H9 (cell line): ENCODE measurements around the gene CROCC. TPM values are rescaled to one million over a fixed set of nuclear protein-coding genes. Genes with fewer than 3 reads are reported as not detected.

Source experiments
- DNase-seq: peaks from one replicate; pipeline ENCODE4 v3.0.0-alpha.2; 2017
- H2AFZ ChIP-seq: one replicate; pipeline ENCODE4 v1.6.1; 2013; ENCODE audit warnings: mild to moderate bottlenecking, low read length, control low read depth, moderate library complexity
- H2AK5ac ChIP-seq: 2 replicates; pipeline ENCODE4 v1.6.1; 2013; ENCODE audit warnings: low read length, control low read depth, mixed read lengths; ENCODE audit not compliant: insufficient read length
- H2BK120ac ChIP-seq: one replicate; pipeline ENCODE4 v1.6.1; 2013; ENCODE audit warnings: low read depth, mild to moderate bottlenecking, low read length, control low read depth, inconsistent platforms; ENCODE audit not compliant: poor library complexity, severe bottlenecking
- H2BK12ac ChIP-seq: 2 replicates; pipeline ENCODE4 v1.6.1; 2013; ENCODE audit warnings: low read length, control low read depth, mixed read lengths, low read depth; ENCODE audit not compliant: insufficient read length
- H2BK15ac ChIP-seq: 2 replicates; pipeline ENCODE4 v1.6.1; 2013; ENCODE audit warnings: low read depth, low read length, control low read depth
- H2BK20ac ChIP-seq: one replicate; pipeline ENCODE4 v1.6.1; 2013; ENCODE audit warnings: low read depth, mild to moderate bottlenecking, low read length, control low read depth, inconsistent platforms; ENCODE audit not compliant: poor library complexity, severe bottlenecking
- H2BK5ac ChIP-seq: 2 replicates; pipeline ENCODE4 v1.6.1; 2013; ENCODE audit warnings: low read length, control low read depth, mixed read lengths; ENCODE audit not compliant: insufficient read length
- H3K14ac ChIP-seq: 2 replicates; pipeline ENCODE4 v1.6.1; 2013; ENCODE audit warnings: low read length, control low read depth; ENCODE audit not compliant: insufficient read depth
- H3K18ac ChIP-seq: 2 replicates; pipeline ENCODE4 v1.6.1; 2013; ENCODE audit warnings: low read depth, mild to moderate bottlenecking, mixed read lengths, low read length, control low read depth; ENCODE audit not compliant: insufficient read length
- H3K23ac ChIP-seq: 2 replicates; pipeline ENCODE4 v1.6.1; 2013; ENCODE audit warnings: low read length, control low read depth, mixed read lengths, low read depth; ENCODE audit not compliant: insufficient read length
- H3K23me2 ChIP-seq: 2 replicates; pipeline ENCODE4 v1.6.1; 2013; ENCODE audit warnings: low read depth, mild to moderate bottlenecking, mixed read lengths, low read length, control low read depth; ENCODE audit not compliant: insufficient read length, poor library complexity, severe bottlenecking
- H3K27ac ChIP-seq: 2 replicates; pipeline ENCODE4 v1.5.1; 2013; ENCODE audit warnings: low read length, control low read depth, mixed read lengths, low read depth; ENCODE audit not compliant: insufficient read length
- H3K27me3 ChIP-seq: 2 replicates; pipeline ENCODE4 v1.6.1; 2013; ENCODE audit warnings: low read length, control low read depth, inconsistent platforms; ENCODE audit not compliant: insufficient read depth
- H3K4ac ChIP-seq: 2 replicates; pipeline ENCODE4 v1.6.1; 2013; ENCODE audit warnings: low read depth, mild to moderate bottlenecking, control low read depth, inconsistent platforms, low read length, moderate library complexity
- H3K4me1 ChIP-seq: 2 replicates; pipeline ENCODE4 v1.6.1; 2013; ENCODE audit warnings: low read length, control low read depth, inconsistent platforms; ENCODE audit not compliant: insufficient read depth
- H3K4me2 ChIP-seq: 2 replicates; pipeline ENCODE4 v1.6.1; 2013; ENCODE audit warnings: low read length, control low read depth, mixed read lengths; ENCODE audit not compliant: insufficient read length, insufficient read depth
- H3K56ac ChIP-seq: 2 replicates; pipeline ENCODE4 v1.6.1; 2013; ENCODE audit warnings: low read depth, mild to moderate bottlenecking, mixed read lengths, low read length, control low read depth; ENCODE audit not compliant: insufficient read length
- H3K79me1 ChIP-seq: 2 replicates; pipeline ENCODE4 v1.6.1; 2013; ENCODE audit warnings: low read depth, mild to moderate bottlenecking, moderate library complexity, low read length, control low read depth, inconsistent platforms; ENCODE audit not compliant: insufficient read depth, poor library complexity, severe bottlenecking
- H3K79me2 ChIP-seq: 2 replicates; pipeline ENCODE4 v1.6.1; 2013; ENCODE audit warnings: low read length, control low read depth, inconsistent platforms; ENCODE audit not compliant: insufficient read depth
- H3K9ac ChIP-seq: 2 replicates; pipeline ENCODE4 v1.6.1; 2013; ENCODE audit warnings: low read length, control low read depth, mixed read lengths; ENCODE audit not compliant: insufficient read length; ENCODE audit errors: extremely low read depth
- H3K9me3 ChIP-seq: one replicate; pipeline ENCODE4 v1.6.1; 2013; ENCODE audit warnings: low read depth, low read length, inconsistent platforms; ENCODE audit not compliant: control insufficient read depth
- H3T11ph ChIP-seq: one replicate; pipeline ENCODE4 v1.6.1; 2013; ENCODE audit warnings: mild to moderate bottlenecking, low read length, control low read depth, inconsistent platforms
- H4K20me1 ChIP-seq: one replicate; pipeline ENCODE4 v1.6.1; 2013; ENCODE audit not compliant: control insufficient read depth, insufficient read length, insufficient read depth
- H4K5ac ChIP-seq: 2 replicates; pipeline ENCODE4 v1.6.1; 2013; ENCODE audit warnings: low read depth, mild to moderate bottlenecking, mixed read lengths, low read length, control low read depth; ENCODE audit not compliant: insufficient read length
- H4K8ac ChIP-seq: replicated peaks from 2 replicates; pipeline ENCODE4 v1.6.1; 2013; ENCODE audit warnings: low read length, control low read depth, mixed read lengths, low read depth; ENCODE audit not compliant: insufficient read length
- H4K91ac ChIP-seq: 2 replicates; pipeline ENCODE4 v1.6.1; 2013; ENCODE audit warnings: low read depth, mild to moderate bottlenecking, moderate library complexity, mixed read lengths, low read length, control low read depth; ENCODE audit not compliant: insufficient read length
- H3K27ac Mint-ChIP-seq, 3 experiments: 2 replicates in 2 of 3; 3 replicates in 1 of 3; pipeline ENCODE4 v1.8.0; 2020 to 2021; ENCODE audit warnings: mixed read lengths in 3 of 3, mild to moderate bottlenecking in 1 of 3, moderate library complexity in 1 of 3
- H3K27me3 Mint-ChIP-seq: 2 replicates; pipeline ENCODE4 v1.8.0; 2021; ENCODE audit warnings: low read depth, mild to moderate bottlenecking, moderate library complexity, mixed read lengths
- H3K36me3 Mint-ChIP-seq, 3 experiments: 2 replicates in 2 of 3; 3 replicates in 1 of 3; pipeline ENCODE4 v1.8.0; 2020 to 2021; ENCODE audit warnings: low read depth in 3 of 3, mixed read lengths in 3 of 3; ENCODE audit not compliant: insufficient read depth in 1 of 3
- H3K4me1 Mint-ChIP-seq, 2 experiments: 2 replicates each; pipeline ENCODE4 v1.8.0; 2020; ENCODE audit warnings: mixed read lengths in 2 of 2
- H3K4me3 Mint-ChIP-seq, 2 experiments: 2 replicates in 1 of 2; 3 replicates in 1 of 2; pipeline ENCODE4 v1.8.0; 2020 to 2021; ENCODE audit warnings: mild to moderate bottlenecking in 2 of 2, mixed read lengths in 2 of 2, moderate library complexity in 1 of 2
- H3K9me3 Mint-ChIP-seq, 2 experiments: 2 replicates in 1 of 2; 3 replicates in 1 of 2; pipeline ENCODE4 v1.8.0; 2020; ENCODE audit warnings: mild to moderate bottlenecking in 2 of 2, mixed read lengths in 2 of 2, moderate library complexity in 1 of 2
- WGBS: extraction: QIAGEN DNeasy Blood & Tissue Kit; methylation state at CpG from one replicate; pipeline ENCODE4 v1.1.7; 2013; ENCODE audit warnings: missing lambda C conversion rate, low lambda C conversion rate, mixed read lengths; ENCODE audit not compliant: insufficient read length; ENCODE audit errors: extremely low coverage; 5-methylcytosine and 5-hydroxymethylcytosine counted together
- total RNA-seq: library from RNA; stranded (reverse); gene quantifications from 2 replicates; pipeline ENCODE4 v1.2.1, GENCODE V29; 2021
- TF ChIP-seq, protein P1 (sequence below): fragments of 200-600 bp; sonication (generic); conservative IDR thresholded peaks from 3 replicates; pipeline ENCODE4 v1.8.0; 2021; ENCODE audit warnings: antibody characterized with exemption, mild to moderate bottlenecking

The CROCC gene
- total RNA-seq, 1 experiment from 2014 or later: 40.7 TPM

- Histone ChIP-seq H3K79me1 (no peaks in the 10 kb centered on the region), H3K9me3 (no peaks in the 10 kb centered on the region), H3K79me2 (no peaks in the 10 kb centered on the region), H3K4me2 (no peak overlapping the region), H2BK15ac (no peak overlapping the region), H2BK20ac (no peak overlapping the region), H2BK120ac (no peak overlapping the region), H4K91ac (no peak overlapping the region), H4K5ac (no peak overlapping the region), H4K8ac (no peak overlapping the region), H3K14ac (no peak overlapping the region), H3K9ac (no peak overlapping the region), H3K27me3 (no peaks in the 10 kb centered on the region), H3K4ac (no peak overlapping the region), H3K23ac (no peak overlapping the region), H3K18ac (no peak overlapping the region), H2BK12ac (no peak overlapping the region), H3K27ac (no peak overlapping the region), H3K4me1 (no peaks in the 10 kb centered on the region), H2BK5ac (no peak overlapping the region), H2AK5ac (no peak overlapping the region), H3K56ac (no peak overlapping the region), H3K23me2 (no peaks in the 10 kb centered on the region), H3T11ph (no peak overlapping the region), H2AFZ (no peak overlapping the region), H4K20me1 (no peaks in the 10 kb centered on the region)
- TF ChIP-seq, protein P1, sequence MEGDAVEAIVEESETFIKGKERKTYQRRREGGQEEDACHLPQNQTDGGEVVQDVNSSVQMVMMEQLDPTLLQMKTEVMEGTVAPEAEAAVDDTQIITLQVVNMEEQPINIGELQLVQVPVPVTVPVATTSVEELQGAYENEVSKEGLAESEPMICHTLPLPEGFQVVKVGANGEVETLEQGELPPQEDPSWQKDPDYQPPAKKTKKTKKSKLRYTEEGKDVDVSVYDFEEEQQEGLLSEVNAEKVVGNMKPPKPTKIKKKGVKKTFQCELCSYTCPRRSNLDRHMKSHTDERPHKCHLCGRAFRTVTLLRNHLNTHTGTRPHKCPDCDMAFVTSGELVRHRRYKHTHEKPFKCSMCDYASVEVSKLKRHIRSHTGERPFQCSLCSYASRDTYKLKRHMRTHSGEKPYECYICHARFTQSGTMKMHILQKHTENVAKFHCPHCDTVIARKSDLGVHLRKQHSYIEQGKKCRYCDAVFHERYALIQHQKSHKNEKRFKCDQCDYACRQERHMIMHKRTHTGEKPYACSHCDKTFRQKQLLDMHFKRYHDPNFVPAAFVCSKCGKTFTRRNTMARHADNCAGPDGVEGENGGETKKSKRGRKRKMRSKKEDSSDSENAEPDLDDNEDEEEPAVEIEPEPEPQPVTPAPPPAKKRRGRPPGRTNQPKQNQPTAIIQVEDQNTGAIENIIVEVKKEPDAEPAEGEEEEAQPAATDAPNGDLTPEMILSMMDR: no peak
- peak overlapping the region in 2 of 3 experiments; percentile 44 to 83; a peak in 3 of 7 replicates for H3K27ac Mint-ChIP-seq
- WGBS: no CpG with 5 or more reads among the region's 12 CpGs
- DNase-seq: no peak
- H3K4me3 Mint-ChIP-seq: no peak overlapping the region
- H3K27me3 Mint-ChIP-seq: no peaks in the 10 kb centered on the region
- H3K4me1 Mint-ChIP-seq: peaks cover 7 to 18% of the 10 kb centered on the region in 2 experiments
- no peaks in the 10 kb centered on the region for H3K9me3 Mint-ChIP-seq
- peaks cover 21 to 53% (median 41%) of the 10 kb centered on the region in 3 experiments for H3K36me3 Mint-ChIP-seq
Observed at GRCh38 chr1:16969651-16970050, 47.9 kb downstream of the CROCC start.
